HuH-7.5 (cell line): Measurements from ENCODE around the gene MS4A8.
"Not testable (repeated sequence)": the region's sequence is repeated elsewhere in the genome, so short reads cannot be mapped to it uniquely, and the experiment has no call there.

ENCODE experiments used
- DNase-seq: peaks from one replicate; pipeline ENCODE4 v3.0.0; 2011; ENCODE audit warnings: low spot score

The MS4A8 gene

GRCh38 chr11:60699284-60699691 lies at the start of gene MS4A8:
Gene MS4A8, plus strand, starts transcription at chr11:60699612. Its CDS starts 1,249 bp downstream, at chr11:60700861.
- DNase-seq: no peak

GRCh38 chr11:60657888-60658287 lies 41.5 kb upstream of the MS4A8 start:
- DNase-seq: no peak

DNA sequence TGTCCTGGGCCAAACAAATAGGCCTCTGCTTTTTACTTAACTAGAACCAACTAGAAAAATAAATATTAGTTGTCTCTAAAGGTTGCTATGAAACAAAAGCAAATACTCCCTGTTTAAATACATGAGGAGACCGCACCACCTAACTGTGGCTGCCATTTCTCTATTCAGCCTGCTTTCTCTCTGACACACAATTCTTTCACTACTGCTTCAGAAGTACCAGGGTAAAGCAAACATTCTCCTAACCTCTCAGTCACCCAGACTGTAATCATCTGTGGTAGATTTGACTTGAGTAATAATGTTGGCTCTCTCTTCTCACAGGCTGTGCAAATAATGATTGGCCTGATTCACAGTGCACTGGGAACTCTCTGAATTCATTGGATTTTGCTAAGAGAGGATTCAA lies 41.0 kb upstream of the MS4A8 start:
- DNase-seq: no peak

- no peak for DNase-seq
Observed at GRCh38 chr11:60672255-60672654, 27.2 kb upstream of the MS4A8 start.

GRCh38 chr11:60678231-60678630 lies 21.2 kb upstream of the MS4A8 start:
- not testable (repeated sequence) for DNase-seq

- no peak for DNase-seq
Observed at GRCh38 chr11:60679879-60680278, 19.5 kb upstream of the MS4A8 start.

GRCh38 chr11:60680455-60681119 lies 18.8 kb upstream of the MS4A8 start:
- no peak for DNase-seq

- not testable (repeated sequence) for DNase-seq
Observed at GRCh38 chr11:60684541-60684848, 14.9 kb upstream of the MS4A8 start.

GRCh38 chr11:60691661-60692060 lies 7.8 kb upstream of the MS4A8 start:
- no peak for DNase-seq

GRCh38 chr11:60699936-60700335 lies 524 bp downstream of the MS4A8 start:
- DNase-seq: no peak

- no peak for DNase-seq
Observed at GRCh38 chr11:60700689-60701468, 1.5 kb downstream of the MS4A8 start.

DNA sequence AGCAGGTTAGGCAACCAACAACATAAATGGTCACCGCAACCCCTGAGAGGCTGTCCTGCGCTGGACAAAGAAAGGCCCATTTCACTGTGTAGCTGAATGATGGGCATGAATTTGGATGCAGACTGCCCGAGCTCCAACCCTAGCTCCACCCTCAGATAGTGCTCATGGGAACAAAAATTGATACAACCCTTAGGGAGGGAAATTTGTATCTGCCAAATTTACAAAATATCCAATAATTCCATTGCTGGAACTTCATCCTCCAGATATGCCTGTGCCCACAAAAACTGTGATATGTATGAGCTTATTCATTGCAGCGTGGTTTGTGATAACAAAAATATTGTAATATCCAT lies 2.0 kb downstream of the MS4A8 start:
- DNase-seq: no peak

DNA sequence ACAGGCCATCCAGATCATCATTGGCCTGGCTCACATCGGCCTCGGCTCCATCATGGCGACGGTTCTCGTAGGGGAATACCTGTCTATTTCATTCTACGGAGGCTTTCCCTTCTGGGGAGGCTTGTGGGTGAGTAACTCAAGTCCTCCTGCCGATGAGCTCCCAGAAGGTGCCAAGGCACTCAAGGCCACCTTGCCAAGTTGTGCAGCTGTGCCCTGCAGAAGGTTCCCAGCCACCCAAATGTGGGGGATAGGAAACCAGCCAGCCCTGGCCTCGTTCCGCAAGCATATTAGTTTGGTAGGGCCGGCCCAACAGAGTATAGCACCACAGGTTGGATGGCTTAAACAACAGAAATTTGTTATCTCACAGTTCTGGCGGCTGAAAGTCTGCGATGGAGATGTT lies 4.0 kb downstream of the MS4A8 start:
- no peak for DNase-seq

DNA sequence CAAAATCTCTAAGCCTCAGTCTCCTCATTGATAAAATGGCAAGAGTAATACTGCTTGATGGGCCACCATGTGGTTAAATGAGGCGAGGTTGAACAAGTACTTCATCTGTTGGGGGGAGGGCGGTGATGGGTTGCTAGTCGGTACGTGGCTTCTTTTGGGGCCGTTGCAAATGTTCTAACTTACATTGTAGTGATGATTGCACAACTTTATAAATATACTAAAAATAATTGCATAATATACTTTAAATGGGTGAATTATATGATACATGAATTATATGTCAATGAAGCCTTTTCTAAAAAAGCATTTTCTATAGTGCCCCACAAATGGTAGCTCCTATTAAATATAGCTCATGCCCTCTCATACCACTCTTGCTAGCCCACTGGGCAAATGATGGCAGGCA lies 6.5 kb downstream of the MS4A8 start:
- DNase-seq: no peak

- no peak for DNase-seq
Observed at GRCh38 chr11:60706931-60707330, 7.5 kb downstream of the MS4A8 start.

GRCh38 chr11:60710482-60710881 lies 11.1 kb downstream of the MS4A8 start:
- no peak for DNase-seq

DNA sequence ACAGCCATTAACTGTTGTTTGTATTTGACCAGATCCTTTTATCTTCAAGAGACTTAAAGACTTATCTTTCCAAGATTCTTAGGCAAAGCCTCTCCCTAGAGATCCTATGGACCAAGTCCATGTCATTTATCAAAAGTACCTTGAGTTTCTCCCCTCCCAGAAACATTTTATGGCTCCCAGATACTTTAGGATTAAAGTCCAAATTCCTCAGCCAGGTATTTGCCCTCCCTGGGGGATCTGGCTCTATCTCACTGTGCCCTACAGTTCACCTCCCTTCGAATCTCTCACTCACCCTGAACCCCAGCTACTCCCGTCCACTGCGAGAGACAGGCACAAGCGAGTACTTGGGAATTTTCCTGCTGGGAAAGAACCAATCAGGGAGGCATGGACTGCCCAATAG lies 11.9 kb downstream of the MS4A8 start:
- no peak for DNase-seq

GRCh38 chr11:60713423-60713822 lies 14.0 kb downstream of the MS4A8 start:
- DNase-seq: not testable (repeated sequence)

GRCh38 chr11:60717956-60718355 lies 18.5 kb downstream of the MS4A8 start:
- DNase-seq: no peak

DNA sequence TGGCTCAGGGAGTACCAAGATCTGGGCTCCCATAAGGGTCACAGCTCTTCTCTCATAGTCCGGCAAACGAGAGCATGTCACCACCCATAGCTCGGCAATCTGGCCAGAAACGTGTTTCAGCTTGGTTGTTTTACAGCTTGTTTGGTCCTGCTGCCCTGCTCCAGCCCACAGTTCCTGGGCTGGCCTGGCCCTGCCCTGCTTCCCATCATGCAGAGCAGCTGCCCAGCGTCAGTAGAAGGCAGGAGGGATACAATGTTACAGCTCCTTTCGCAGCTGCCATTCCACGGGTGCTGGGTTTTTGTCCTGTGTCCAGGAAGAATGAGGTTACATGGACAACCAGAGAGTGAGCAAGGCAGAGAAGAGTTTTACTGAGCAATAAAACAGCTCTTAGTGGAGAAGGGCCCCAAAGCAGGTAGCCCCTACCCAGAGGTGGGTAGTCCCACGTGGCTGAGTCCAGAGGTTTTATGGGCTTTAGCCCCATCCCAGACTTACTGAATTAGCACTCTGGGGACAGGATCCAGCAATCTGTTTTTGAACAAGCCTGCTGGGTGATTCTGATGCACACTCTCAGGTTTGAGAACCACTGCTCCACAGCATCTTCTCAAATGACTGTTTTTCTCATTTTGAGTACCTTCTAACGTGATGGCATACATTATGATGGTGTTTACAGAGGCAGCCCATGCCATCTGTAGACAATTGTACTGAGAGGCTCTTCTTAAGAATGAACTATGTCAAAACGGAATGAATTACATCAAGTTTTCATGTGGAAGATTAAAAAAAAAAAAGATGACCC lies 19.3 kb downstream of the MS4A8 start:
- no peak for DNase-seq

- no peak for DNase-seq
Observed at GRCh38 chr11:60719391-60719790, 20.0 kb downstream of the MS4A8 start.

DNA sequence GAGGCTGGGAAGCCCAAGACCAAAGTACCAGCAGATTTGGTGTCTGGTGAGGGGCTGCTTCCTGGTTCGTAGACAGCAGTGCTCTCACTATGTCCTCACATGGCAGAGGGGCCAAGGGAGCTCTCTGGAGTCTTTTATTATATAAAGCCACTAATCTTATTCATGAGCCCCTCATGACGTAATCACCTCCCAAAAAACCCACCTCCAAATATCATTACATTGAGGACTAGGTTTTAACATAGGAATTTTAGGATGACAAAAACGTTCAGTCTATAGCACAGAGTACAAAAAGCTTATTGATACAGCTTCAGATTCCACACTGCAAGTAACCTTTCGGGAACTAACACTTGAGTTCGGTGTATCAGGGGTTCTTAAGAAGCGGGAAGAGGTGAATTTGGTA lies 21.0 kb downstream of the MS4A8 start:
- no peak for DNase-seq

DNA sequence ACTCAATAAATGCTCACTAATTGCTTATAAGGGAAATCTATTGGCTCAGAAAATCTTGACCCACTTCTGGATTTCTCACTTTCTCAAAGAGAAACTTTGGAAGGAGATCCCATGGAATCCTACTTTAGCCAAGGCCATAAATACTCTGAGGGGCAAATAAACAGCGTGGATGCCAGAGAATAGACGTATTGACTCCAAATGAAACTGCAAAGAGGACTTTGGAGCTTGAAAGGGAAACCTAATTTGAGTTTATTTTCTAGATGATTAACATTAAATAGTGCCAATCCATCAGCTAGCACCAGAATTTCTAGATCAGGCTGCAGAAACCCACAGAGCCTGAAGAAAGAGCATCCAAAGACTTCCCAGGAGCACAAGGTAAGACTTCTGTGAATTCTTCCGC lies 25.0 kb downstream of the MS4A8 start, which contains the start of gene MS4A18:
TSS of gene MS4A18 (plus strand) at position 301 of the 400 bp plus-strand sequence.
- DNase-seq: no peak
